ENCODE results near the gene SLC25A25. TPM values are rescaled to one million over a fixed set of nuclear protein-coding genes. Genes with fewer than 3 reads are reported as not detected.

SLC25A25 gene
- polyA plus RNA-seq, 1 donor, result 10.8 TPM

GRCh38 chr9:128145536-128145935 is 77.5 kb downstream of the SLC25A25 start:
- no peak for DNase-seq (ENCODE audit: low read depth)

- no peak for DNase-seq (ENCODE audit: low read depth)
These were observed 77.9 kb downstream of the SLC25A25 start for GRCh38 chr9:128145951-128146351.

- no peak for DNase-seq (ENCODE audit: low read depth)
These were observed 78.6 kb downstream of the SLC25A25 start for GRCh38 chr9:128146591-128147120.

GRCh38 chr9:128148509-128149000 is 80.5 kb downstream of the SLC25A25 start:
- no peak for DNase-seq (ENCODE audit: low read depth)

- no peak for DNase-seq (ENCODE audit: low read depth)
These were observed 81.1 kb downstream of the SLC25A25 start, which contains the start of gene LCN2 for GRCh38 chr9:128149001-128149701. LCN2 (plus strand) TSS chr9:128149453; CDS start chr9:128149526, 73 bp downstream.

- no peak for DNase-seq (ENCODE audit: low read depth)
These were observed 82.0 kb downstream of the SLC25A25 start for GRCh38 chr9:128149951-128150593.

- no peak for DNase-seq (ENCODE audit: low read depth)
These were observed 82.7 kb downstream of the SLC25A25 start for GRCh38 chr9:128150594-128151308.

- no peak for DNase-seq (ENCODE audit: low read depth)
These were observed 83.5 kb downstream of the SLC25A25 start for GRCh38 chr9:128151309-128152132.

GRCh38 chr9:128152133-128153059 is 84.4 kb downstream of the SLC25A25 start:
- no peak for DNase-seq (ENCODE audit: low read depth)

- DNase-seq (ENCODE audit: low read depth), result no peak
These were observed 85.3 kb downstream of the SLC25A25 start for GRCh38 chr9:128153060-128153946.

GRCh38 chr9:128153947-128154695 is 86.1 kb downstream of the SLC25A25 start:
- DNase-seq (ENCODE audit: low read depth), result no peak

- DNase-seq (ENCODE audit: low read depth), result no peak
These were observed 87.9 kb downstream of the SLC25A25 start for GRCh38 chr9:128155736-128156500.

Other genes with a start within 250 kb of the SLC25A25 start
- gene ENG, start 213.6 kb upstream of the SLC25A25 start, polyA plus RNA-seq (ENCODE audit: insufficient read length), result 43.4 TPM
- gene AK1, start 190.6 kb upstream of the SLC25A25 start, polyA plus RNA-seq (ENCODE audit: insufficient read length), result 1,272 TPM
- 53.3 TPM for gene ST6GALNAC6, start 168.6 kb upstream of the SLC25A25 start, polyA plus RNA-seq (ENCODE audit: insufficient read length)
- gene ST6GALNAC4, start 151.2 kb upstream of the SLC25A25 start, polyA plus RNA-seq (ENCODE audit: insufficient read length), result 48.9 TPM
- gene PIP5KL1, start 137.5 kb upstream of the SLC25A25 start, polyA plus RNA-seq (ENCODE audit: insufficient read length), result 5.3 TPM
- 19.8 TPM for gene DPM2, start 130.4 kb upstream of the SLC25A25 start, polyA plus RNA-seq (ENCODE audit: insufficient read length)
- gene EEIG1, start 87.2 kb upstream of the SLC25A25 start, polyA plus RNA-seq (ENCODE audit: insufficient read length), result 19.2 TPM
- 7.4 TPM for gene NAIF1, start 912 bp upstream of the SLC25A25 start, polyA plus RNA-seq (ENCODE audit: insufficient read length)
- 44.1 TPM for gene PTGES2, start 59.5 kb downstream of the SLC25A25 start, polyA plus RNA-seq (ENCODE audit: insufficient read length)
- gene LCN2, start 81.2 kb downstream of the SLC25A25 start, polyA plus RNA-seq (ENCODE audit: insufficient read length), result 1.1 TPM
- gene BBLN, start 92.0 kb downstream of the SLC25A25 start, polyA plus RNA-seq (ENCODE audit: insufficient read length), result 28.3 TPM
- 101 TPM for gene CIZ1, start 123.3 kb downstream of the SLC25A25 start, polyA plus RNA-seq (ENCODE audit: insufficient read length)
- gene DNM1, start 135.1 kb downstream of the SLC25A25 start, polyA plus RNA-seq (ENCODE audit: insufficient read length), result 53.3 TPM
- gene GOLGA2, start 207.8 kb downstream of the SLC25A25 start, polyA plus RNA-seq (ENCODE audit: insufficient read length), result 93.2 TPM
- gene SWI5, start 208.0 kb downstream of the SLC25A25 start, polyA plus RNA-seq (ENCODE audit: insufficient read length), result 20.3 TPM